NCI-H146 treated with DMSO at 0.1 percent for 48 hours (cell line): ENCODE data around the gene IRF2BP1.

Experiments
- DNase-seq: peaks from one replicate; lab custom pipeline; 2025; ENCODE audit not compliant: unreplicated experiment; lab: John Stamatoyannopoulos, UW

Gene IRF2BP1

DNA sequence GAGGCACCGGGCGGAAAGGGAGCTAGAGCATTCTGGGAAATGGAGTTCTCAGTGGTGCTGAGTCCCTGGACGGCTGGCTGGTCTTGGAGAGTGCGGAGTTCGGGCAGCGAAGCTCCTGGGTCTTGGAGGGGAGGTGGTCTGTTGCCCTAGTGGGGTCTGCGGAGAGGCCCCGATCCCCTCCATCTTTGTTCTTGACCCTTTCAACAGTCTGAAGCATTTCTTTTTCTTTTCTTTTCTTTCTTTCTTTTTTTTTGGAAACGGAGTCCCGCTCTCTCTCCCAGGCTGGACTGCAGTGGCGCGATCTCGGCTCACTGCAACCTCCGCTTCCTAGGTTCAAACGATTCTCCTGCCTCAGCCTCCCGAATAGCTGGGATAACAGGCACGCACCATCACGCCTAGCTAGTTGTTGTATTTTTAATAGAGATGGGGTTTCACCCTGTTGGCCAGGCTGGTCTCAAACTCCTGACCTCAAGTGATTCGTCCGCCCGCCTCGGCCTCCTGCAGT, 22.6 kb downstream of the IRF2BP1 start:
- no peak for DNase-seq

DNA sequence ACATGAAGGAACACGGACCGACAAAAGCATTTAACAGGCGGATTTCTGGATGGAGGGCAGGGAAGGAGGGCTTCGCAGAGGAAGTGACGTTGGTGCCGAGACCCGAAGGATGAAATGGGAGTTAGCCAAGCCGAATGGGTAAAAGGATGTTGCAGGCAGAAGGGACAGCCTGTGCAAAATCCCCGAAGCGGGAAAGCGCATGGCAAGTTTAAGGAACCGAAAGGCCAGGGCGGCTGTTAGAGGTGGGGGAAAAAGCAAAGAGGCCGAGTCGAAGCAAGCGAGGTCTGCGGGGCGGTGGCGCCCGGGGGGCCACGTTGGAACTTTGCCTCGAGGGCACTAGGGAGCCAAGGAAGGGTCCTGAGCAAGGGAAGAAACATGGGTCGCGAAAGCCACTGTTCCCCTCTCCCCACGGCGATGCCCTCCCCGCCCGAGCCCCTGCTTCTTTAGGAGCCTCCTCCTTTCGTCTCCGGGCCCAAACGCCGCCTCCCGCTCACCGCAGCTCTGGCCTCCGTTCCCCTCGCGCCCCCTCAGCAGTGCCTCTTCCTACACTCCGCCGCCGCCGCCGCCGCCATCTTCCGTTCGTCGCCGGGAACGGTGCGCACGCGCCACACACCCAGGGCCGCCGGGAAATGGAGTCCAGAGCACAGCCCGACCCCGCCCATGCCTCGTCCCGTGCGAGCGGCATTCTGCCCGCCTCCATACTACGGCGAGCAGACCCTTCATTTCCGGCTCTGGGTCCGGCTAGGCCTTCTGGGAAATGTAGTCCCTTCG, 23.2 kb downstream of the IRF2BP1 start, which contains the start of gene SYMPK:
TSS of gene SYMPK (minus strand) at position 584 of the 771 bp plus-strand sequence. CDS start 8,652 bp downstream, outside the sequence.
- peak; percentile 98 for DNase-seq

DNA sequence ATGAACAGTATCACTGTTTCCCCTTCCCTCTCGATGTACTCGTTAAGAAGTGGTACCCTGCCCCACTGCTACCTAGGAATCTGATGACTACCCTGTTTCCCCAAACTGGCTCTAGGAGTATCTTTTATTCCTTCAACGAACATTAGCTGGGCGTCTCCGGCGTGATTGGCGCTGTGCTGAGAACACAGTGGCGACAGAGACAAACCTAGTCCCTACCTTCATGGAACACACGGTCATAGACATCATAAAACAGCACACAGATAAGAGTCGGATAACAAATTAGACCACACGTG, 23.7 kb downstream of the IRF2BP1 start:
- no peak for DNase-seq

DNA sequence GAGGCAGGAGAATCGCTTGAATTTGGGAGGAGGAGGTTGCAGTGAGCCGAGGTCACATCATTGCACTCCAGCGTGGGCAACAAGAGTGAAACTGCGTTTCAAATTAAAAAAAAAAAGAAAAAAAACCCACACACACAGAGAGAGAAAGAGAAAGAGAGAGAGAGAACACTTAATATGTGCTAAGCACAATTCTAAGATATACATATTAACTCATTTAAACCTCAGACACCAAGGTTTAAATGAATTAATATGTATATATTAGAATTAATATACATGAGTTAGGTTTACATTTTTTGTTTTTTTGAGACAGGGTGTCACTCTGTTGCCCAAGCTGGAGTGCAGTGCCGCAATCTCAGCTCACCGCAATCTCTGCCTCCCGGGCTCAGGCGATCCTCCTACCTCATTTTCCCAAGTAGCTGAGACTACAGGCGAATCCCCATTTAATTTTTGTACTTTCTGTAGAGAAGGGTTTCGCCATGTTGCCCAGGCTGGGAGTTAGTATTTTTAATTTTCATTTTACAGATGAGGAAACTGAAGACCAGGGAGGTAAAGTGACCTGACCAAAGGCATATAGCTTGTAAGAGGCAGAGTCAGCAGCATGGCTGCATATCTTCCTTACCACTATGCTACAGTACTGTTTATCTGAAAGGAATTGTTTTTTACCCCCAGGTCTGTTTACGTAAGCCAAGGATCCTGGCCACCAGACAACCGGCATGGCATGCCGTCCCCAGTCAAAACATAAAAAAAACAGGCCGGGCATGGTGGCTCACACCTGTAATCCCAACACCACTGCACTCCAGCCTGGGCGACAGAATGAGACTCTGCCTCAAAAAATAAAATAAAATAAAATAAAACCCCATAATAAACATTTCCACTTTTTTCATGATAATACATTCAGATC, 25.3 kb downstream of the IRF2BP1 start:
- no peak for DNase-seq

DNA sequence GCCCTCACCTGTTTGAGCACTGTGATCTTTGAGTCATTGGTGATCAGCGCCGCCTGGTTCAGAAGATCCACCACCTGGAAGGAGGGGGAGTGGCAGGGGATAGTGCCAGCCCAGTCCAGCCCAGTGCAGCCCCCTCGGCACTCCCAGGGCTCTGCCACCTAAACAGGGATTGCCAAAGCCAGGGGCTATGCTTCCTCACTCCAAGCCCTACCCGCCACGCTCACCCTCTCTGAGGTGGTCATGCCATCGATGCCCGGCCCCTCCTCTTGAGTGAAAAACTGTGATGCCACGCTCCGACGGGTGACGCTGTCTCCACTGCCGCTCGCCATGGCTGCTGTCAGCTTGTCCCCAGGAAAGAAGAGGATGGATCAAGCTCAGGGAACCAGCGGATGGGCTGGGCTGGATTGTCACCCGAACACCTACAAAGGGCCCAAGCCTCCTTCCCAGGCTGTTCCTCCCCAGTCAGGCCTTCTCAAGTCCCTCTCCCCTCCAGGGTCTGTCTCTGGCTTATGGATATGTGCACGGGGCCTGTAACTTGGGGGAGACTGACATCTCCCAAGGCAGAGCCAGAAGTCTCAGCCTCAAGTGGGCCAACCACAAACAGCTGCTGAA, 31.7 kb downstream of the IRF2BP1 start:
- no peak for DNase-seq

DNA sequence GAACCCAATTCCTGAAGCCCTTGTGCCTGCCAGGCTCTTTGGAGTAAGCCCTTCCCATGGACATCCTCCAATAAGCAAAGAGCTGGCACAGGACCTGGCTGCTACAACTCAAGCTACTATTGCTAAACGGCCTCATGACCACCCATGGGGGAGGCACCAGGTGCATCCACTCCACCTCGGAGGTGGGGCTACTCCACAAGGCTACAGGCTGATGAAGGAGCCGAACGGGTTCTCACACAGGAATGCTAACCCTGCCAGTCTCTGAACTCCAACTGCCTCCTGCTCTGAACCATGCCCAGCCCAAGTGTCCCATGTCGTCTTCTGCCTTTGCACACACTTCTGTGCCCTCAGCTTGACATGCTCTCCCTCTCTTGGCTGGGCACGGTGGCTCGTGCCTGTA, 33.0 kb downstream of the IRF2BP1 start:
- DNase-seq = no peak

DNA sequence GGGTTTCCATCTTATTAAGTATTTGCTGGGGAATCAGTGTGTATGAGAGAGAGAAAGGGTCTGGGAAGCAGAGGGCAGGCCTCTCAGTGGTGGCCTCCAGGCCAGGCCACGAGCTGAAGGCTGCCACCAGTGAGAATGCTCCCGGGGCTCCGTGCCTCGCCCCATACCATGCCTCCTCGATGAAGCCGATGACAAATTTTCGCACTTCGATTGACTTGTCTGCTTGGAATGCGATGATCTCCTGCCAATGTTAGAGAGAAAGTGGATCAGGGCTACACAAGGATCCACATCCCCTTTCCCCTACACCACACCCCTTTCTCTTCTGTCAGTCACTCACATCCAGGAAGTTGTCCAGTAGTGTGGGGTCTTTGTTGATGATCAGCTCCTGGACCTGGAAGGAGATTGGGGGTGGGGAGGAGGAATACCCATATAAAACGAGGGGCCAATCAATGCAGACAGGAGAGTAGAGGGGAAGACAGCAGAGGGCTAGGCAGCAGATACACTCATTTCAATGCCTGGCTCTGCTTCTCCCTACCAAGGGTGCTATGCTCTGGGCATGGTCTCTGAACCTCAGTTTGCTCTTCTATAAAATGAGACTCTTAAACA, 33.7 kb downstream of the IRF2BP1 start:
- DNase-seq = no peak

DNA sequence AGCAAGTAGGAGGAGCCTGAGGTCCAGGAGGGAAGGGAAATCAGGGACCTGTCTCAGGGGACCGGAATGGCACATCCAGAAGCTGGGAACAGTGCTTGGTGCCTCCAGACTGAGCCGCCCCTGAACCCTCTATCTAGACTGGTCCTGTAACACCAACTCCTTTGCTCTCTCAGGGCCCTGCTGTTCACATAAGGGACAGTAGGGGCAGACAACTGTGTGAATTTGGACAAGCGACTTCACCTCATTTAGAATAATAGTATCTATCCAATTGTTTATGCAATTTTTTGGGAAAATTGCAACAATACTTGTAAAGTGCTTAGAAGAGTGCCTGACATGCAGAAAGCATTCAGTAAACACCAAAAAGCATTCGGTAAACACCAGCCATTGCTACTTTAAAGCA, 37.0 kb downstream of the IRF2BP1 start:
- no peak for DNase-seq

DNA sequence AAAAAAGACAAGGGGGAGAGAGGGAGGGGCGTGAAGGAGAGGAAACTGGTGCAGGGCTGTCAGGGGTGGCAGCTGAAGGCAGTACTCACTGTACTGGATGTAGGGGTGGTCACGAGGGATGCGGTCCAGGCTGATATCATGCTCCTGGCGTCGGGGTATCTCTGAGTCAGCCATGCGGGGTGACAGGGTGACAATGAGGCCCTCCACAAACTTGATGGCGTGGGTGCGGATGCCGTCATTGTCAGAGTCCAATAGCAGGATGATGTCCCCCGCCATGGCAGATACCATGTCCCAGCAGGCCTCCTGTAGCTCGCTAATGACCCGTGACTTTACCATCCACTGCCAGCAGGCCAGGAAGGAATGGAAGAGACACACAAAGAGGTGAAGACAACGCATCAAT, 38.3 kb downstream of the IRF2BP1 start:
- no peak for DNase-seq

DNA sequence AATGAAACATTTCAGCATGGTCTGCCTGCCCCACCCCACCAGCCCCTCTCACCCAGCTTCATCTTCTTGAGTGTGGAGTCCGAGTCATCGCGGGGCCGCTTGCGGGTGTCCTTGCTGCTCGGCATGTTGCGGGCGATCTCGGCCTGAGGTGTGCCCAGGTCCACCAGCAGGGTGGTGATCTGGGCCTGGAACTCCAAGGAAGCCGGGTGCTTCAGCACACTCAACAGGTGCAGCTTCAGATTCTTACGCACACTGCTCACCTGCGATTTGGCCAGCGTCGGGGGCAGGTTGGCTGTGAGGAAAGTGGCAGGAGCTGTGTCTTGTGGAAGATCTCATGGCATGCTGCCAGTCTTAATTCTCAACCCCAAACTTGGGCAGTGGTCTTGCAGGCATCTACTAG, 43.7 kb downstream of the IRF2BP1 start:
- no peak for DNase-seq

DNA sequence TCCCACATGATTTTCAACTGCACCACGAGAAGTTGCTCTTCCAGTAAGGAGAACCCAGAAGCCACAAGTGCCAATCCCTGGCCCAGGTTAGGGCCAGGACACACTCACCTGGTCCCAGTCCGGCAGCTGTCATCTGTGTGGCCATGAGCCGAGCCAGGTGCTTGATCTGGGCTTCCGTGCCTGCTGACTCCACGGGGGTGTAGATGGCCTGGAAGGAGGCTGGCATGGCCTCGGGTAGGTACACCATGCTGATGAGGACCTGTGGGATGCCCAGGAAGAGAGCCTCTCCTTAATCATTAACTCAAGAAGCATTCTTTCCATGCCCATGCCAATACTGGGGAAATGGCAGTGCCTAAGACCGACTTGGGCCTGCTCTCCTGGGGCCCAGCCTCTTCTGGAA, 51.0 kb downstream of the IRF2BP1 start:
- DNase-seq = no peak
